Uterus (tissue), 4 donors: ENCODE data around the gene CHST3. TPM values are rescaled to one million over a fixed set of nuclear protein-coding genes. Genes with fewer than 3 reads are reported as not detected.
A peak's percentile ranks its signal among the peaks of the same experiment; 100 is the strongest.

Experiments used
- DNase-seq, 2 donors: peaks; one replicate each; pipeline ENCODE4 v3.0.0-alpha.2; 2019 to 2020
- H3K27ac ChIP-seq, 2 donors: fragments of 200-600 bp; sonication (generic); 1 replicate in 1 of 2; 2 replicates in 1 of 2; pipeline ENCODE4 v1.5.1; 2016 to 2018
- H3K27me3 ChIP-seq, 2 donors: fragments of 200-600 bp; sonication (generic); one replicate each; pipeline ENCODE4 v1.5.1; 2018 to 2019; ENCODE audit warnings: control low read depth in 1 of 2
- H3K36me3 ChIP-seq, 2 donors: fragments of 200-600 bp; sonication (generic); one replicate each; pipeline ENCODE4 v1.5.1; 2019; ENCODE audit warnings: control low read depth in 1 of 2
- H3K4me1 ChIP-seq, 2 donors: fragments of 200-600 bp; sonication (generic); one replicate each; pipeline ENCODE4 v1.5.1; 2018 to 2019; ENCODE audit warnings: control low read depth in 1 of 2
- H3K4me3 ChIP-seq, 2 donors: fragments of 200-600 bp; sonication (generic); 1 replicate in 1 of 2; 2 replicates in 1 of 2; pipeline ENCODE4 v1.5.1; 2018 to 2019; ENCODE audit warnings: mild to moderate bottlenecking in 1 of 2
- H3K9me3 ChIP-seq, 2 donors: fragments of 200-600 bp; sonication (generic); one replicate each; pipeline ENCODE4 v1.5.1; 2019; ENCODE audit warnings: control low read depth in 1 of 2
- CTCF ChIP-seq, 4 experiments: fragments of 200-600 bp in 2 of 4; fragments of 450-650 bp in 2 of 4; sonication (generic) in 2 of 4; IDR thresholded peaks; one replicate each; pipeline ENCODE4 v1.5.1; 2016 to 2019; ENCODE audit warnings: antibody characterized with exemption in 4 of 4, mild to moderate bottlenecking in 2 of 4, moderate library complexity in 1 of 4
- POLR2A ChIP-seq, 2 donors: fragments of 450-650 bp; IDR thresholded peaks; one replicate each; pipeline ENCODE4 v1.6.1; 2016; ENCODE audit warnings: antibody characterized with exemption in 2 of 2, mild to moderate bottlenecking in 1 of 2, moderate library complexity in 1 of 2
- intact Hi-C: fragments of 100-400 bp; cut with DNase I; formaldehyde crosslinking; loops from one replicate; pipeline ENCODE4 v1.15.1; 2023; ENCODE audit warnings: low total_unique reads
- total RNA-seq, 4 donors: library from RNA; depleted of rRNA in 3 of 4; stranded (reverse); fragments of >200 nt in 3 of 4; gene quantifications; one replicate each; pipeline versions ENCODE4 v1.1.0 to v1.2.4, GENCODE V29; 2014 to 2023
- donor health status: DM: yes; HTN: yes; CAD: no.

CHST3 gene
- total RNA-seq, 4 donors from 2014 or later = 12.3 to 44.7 (median 28.1) TPM

GRCh38 chr10:72019085-72019876 lies 55.1 kb downstream of the CHST3 start:
- H3K27me3 ChIP-seq = no peaks in the 10 kb centered on the region
- TF ChIP-seq POLR2A (IDR thresholded peaks at IDR 0.05) (no peak), CTCF (IDR thresholded peaks at IDR 0.05) (no peak)
- no peak overlapping the region for H3K4me3 ChIP-seq
- peaks cover 5 to 19% of the 10 kb centered on the region in 2 donors for H3K4me1 ChIP-seq
- H3K36me3 ChIP-seq = no peaks in the 10 kb centered on the region
- H3K9me3 ChIP-seq = no peaks in the 10 kb centered on the region
- intact Hi-C loops = no loop called here
- H3K27ac ChIP-seq = peak overlapping the region in 1 of 2 donors; percentile 7
- DNase-seq = no peak

- Histone ChIP-seq H3K9me3 (no peaks in the 10 kb centered on the region), H3K36me3 (no peaks in the 10 kb centered on the region), H3K27me3 (no peaks in the 10 kb centered on the region), H3K4me3 (no peak overlapping the region), H3K27ac (peak overlapping the region; percentile 56 to 58), H3K4me1 (peaks cover 5 to 9% of the 10 kb centered on the region in 2 donors)
- TF ChIP-seq POLR2A (IDR thresholded peaks at IDR 0.05) (no peak), CTCF (IDR thresholded peaks at IDR 0.05) (no peak)
- DNase-seq = no peak
- intact Hi-C loops = no loop called here
Observed at GRCh38 chr10:72020914-72021809, 57.0 kb downstream of the CHST3 start.

GRCh38 chr10:72022228-72022627 lies 58.0 kb downstream of the CHST3 start:
- H3K27ac ChIP-seq = peak overlapping the region; percentile 56 to 58
- H3K36me3 ChIP-seq = no peaks in the 10 kb centered on the region
- intact Hi-C loops = no loop called here
- H3K27me3 ChIP-seq = no peaks in the 10 kb centered on the region
- H3K9me3 ChIP-seq = no peaks in the 10 kb centered on the region
- H3K4me1 ChIP-seq = peaks cover 8 to 9% of the 10 kb centered on the region in 2 donors
- TF ChIP-seq POLR2A (IDR thresholded peaks at IDR 0.05) (no peak), CTCF (IDR thresholded peaks at IDR 0.05) (no peak)
- DNase-seq = no peak
- no peak overlapping the region for H3K4me3 ChIP-seq

GRCh38 chr10:72024596-72024995 lies 60.4 kb downstream of the CHST3 start:
- Histone ChIP-seq H3K27ac (no peak overlapping the region), H3K9me3 (no peaks in the 10 kb centered on the region), H3K36me3 (no peaks in the 10 kb centered on the region), H3K4me1 (peaks cover 9% of the 10 kb centered on the region in 2 donors), H3K4me3 (no peak overlapping the region), H3K27me3 (no peaks in the 10 kb centered on the region)
- intact Hi-C loops = no loop called here
- no peak for DNase-seq
- TF ChIP-seq POLR2A (IDR thresholded peaks at IDR 0.05) (no peak), CTCF (IDR thresholded peaks at IDR 0.05) (no peak)

GRCh38 chr10:72025400-72025799 lies 61.2 kb downstream of the CHST3 start:
- no peak for TF ChIP-seq POLR2A (IDR thresholded peaks at IDR 0.05)
- no peak for TF ChIP-seq CTCF (IDR thresholded peaks at IDR 0.05)
- no peaks in the 10 kb centered on the region for H3K27me3 ChIP-seq
- no peaks in the 10 kb centered on the region for H3K36me3 ChIP-seq
- no peaks in the 10 kb centered on the region for H3K9me3 ChIP-seq
- DNase-seq = no peak
- H3K27ac ChIP-seq = peak overlapping the region; percentile 80 to 89
- no peak overlapping the region for H3K4me3 ChIP-seq
- intact Hi-C loops = no loop called here
- peaks cover 9% of the 10 kb centered on the region in 2 donors for H3K4me1 ChIP-seq
